Lung (tissue), 12 donors: ENCODE data around the gene HDLBP. TPM values are rescaled to one million over a fixed set of nuclear protein-coding genes. Genes with fewer than 3 reads are reported as not detected.

Experiments
- ATAC-seq: fragments of 200-7000 bp; cut with Tn5 transposase; one replicate; pipeline ENCODE4 v1.9.1; 2020; ENCODE audit warnings: moderate number of reproducible peaks; ENCODE audit not compliant: insufficient read depth, low FRiP score
- DNase-seq, 3 donors: peaks; one replicate each; pipeline ENCODE4 v3.0.0-alpha.2; 2013 to 2017
- H3K27ac ChIP-seq, 2 donors: one replicate each; pipeline ENCODE4 v1.5.1; 2013; ENCODE audit warnings: mild to moderate bottlenecking in 2 of 2, moderate library complexity in 2 of 2, control low read depth in 1 of 2, inconsistent platforms in 1 of 2, low read depth in 1 of 2, low read length in 1 of 2
- H3K27me3 ChIP-seq, 3 donors: one replicate each; pipeline ENCODE4 v1.5.1; 2013; ENCODE audit warnings: low read length in 2 of 3; ENCODE audit not compliant: control insufficient read depth in 3 of 3, insufficient read depth in 3 of 3
- H3K36me3 ChIP-seq, 4 donors: one replicate each; pipeline ENCODE4 v1.5.1; 2013; ENCODE audit warnings: low read length in 4 of 4, mild to moderate bottlenecking in 1 of 4, moderate library complexity in 1 of 4; ENCODE audit not compliant: control insufficient read depth in 4 of 4, insufficient read depth in 4 of 4
- H3K4me1 ChIP-seq, 5 donors: one replicate each; pipeline ENCODE4 v1.5.1; 2013; ENCODE audit warnings: low read length in 5 of 5, mild to moderate bottlenecking in 2 of 5, moderate library complexity in 1 of 5; ENCODE audit not compliant: control insufficient read depth in 5 of 5, insufficient read depth in 5 of 5
- H3K4me3 ChIP-seq: one replicate; pipeline ENCODE4 v1.5.1; 2013; ENCODE audit warnings: mild to moderate bottlenecking, control low read depth, moderate library complexity
- H3K9ac ChIP-seq, 2 donors: one replicate each; pipeline ENCODE4 v1.5.1; 2013; ENCODE audit warnings: low read length in 2 of 2, control low read depth in 1 of 2; ENCODE audit not compliant: insufficient read depth in 1 of 2
- H3K9me3 ChIP-seq, 4 donors: one replicate each; pipeline ENCODE4 v1.5.1; 2013; ENCODE audit warnings: low read length in 3 of 4, mild to moderate bottlenecking in 1 of 4, moderate library complexity in 1 of 4; ENCODE audit not compliant: control insufficient read depth in 4 of 4, insufficient read depth in 3 of 4
- WGBS, 2 donors: extraction: QIAGEN DNeasy Blood & Tissue Kit; methylation state at CpG; one replicate each; pipeline ENCODE4 v1.1.7; 2013; 5-methylcytosine and 5-hydroxymethylcytosine counted together
- polyA plus RNA-seq, 2 donors: library from polyadenylated mRNA; stranded (reverse); fragments of 200-250 nt; gene quantifications; one replicate each; pipeline ENCODE4 v1.2.1, GENCODE V29; 2013
- total RNA-seq, 2 donors: library from RNA; depleted of rRNA in 1 of 2; stranded (reverse); fragments of >200 nt in 1 of 2; gene quantifications; one replicate each; pipeline ENCODE4 v1.2.1, GENCODE V29; 2014 to 2021
- TF ChIP-seq, protein P1 (sequence below): IDR thresholded peaks from 2 replicates; pipeline ENCODE4 v1.5.1; 2012; ENCODE audit warnings: mild to moderate bottlenecking; ENCODE audit errors: control extremely low read depth, extremely low read depth
- donor health status: control.
- donor health status: control.
- donor health status: Bipolar disorder and iron deficiency.
- donor health status: healthy.
- donor health status: DM: yes; HTN: yes; CAD: no.

The HDLBP gene
- total and polyA plus RNA-seq, 4 donors: 165 to 595 (median 316) TPM

GRCh38 chr2:241249654-241250053 is 65.8 kb downstream of the HDLBP start:
- TF ChIP-seq, protein P1, sequence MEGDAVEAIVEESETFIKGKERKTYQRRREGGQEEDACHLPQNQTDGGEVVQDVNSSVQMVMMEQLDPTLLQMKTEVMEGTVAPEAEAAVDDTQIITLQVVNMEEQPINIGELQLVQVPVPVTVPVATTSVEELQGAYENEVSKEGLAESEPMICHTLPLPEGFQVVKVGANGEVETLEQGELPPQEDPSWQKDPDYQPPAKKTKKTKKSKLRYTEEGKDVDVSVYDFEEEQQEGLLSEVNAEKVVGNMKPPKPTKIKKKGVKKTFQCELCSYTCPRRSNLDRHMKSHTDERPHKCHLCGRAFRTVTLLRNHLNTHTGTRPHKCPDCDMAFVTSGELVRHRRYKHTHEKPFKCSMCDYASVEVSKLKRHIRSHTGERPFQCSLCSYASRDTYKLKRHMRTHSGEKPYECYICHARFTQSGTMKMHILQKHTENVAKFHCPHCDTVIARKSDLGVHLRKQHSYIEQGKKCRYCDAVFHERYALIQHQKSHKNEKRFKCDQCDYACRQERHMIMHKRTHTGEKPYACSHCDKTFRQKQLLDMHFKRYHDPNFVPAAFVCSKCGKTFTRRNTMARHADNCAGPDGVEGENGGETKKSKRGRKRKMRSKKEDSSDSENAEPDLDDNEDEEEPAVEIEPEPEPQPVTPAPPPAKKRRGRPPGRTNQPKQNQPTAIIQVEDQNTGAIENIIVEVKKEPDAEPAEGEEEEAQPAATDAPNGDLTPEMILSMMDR: no peak
- Histone ChIP-seq H3K4me3 (no peak overlapping the region), H3K27ac (no peak overlapping the region), H3K4me1 (no peaks in the 10 kb centered on the region), H3K36me3 (peaks cover 62 to 77% (median 72%) of the 10 kb centered on the region in 4 donors), H3K9me3 (no peaks in the 10 kb centered on the region), H3K9ac (no peak overlapping the region), H3K27me3 (no peaks in the 10 kb centered on the region)
- 96 to 97% methylated on average over 14 of the region's 14 CpGs for WGBS, 2 donors
- DNase-seq (no peak), ATAC-seq (no peak)

DNA sequence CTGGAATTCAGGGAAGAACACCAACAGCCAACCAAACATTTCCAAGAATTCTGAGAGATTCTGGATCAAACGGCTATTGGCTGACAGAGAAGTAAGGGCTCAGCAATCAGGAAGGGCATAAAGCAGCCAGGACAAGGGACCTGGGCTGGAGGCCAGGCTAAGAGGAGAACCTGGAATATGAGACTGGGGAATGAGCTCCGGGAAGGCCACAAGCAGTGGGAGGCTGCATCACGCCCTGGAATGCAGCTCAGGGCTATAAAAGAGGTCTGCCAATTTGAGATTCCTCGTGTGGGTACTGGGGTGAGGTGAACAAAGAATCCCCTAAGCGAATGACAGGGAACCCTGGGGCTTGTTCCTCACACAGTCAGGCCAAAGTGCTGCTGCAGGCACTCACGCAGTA is 66.6 kb downstream of the HDLBP start:
- no peak overlapping the region for H3K9ac ChIP-seq
- ATAC-seq (no peak), DNase-seq (no peak)
- 85 to 91% methylated on average over 6 of the region's 6 CpGs for WGBS, 2 donors
- no peaks in the 10 kb centered on the region for H3K9me3 ChIP-seq
- H3K4me3 ChIP-seq: no peak overlapping the region
- TF ChIP-seq, protein P1: no peak
- no peaks in the 10 kb centered on the region for H3K4me1 ChIP-seq
- peaks cover 66 to 80% (median 73%) of the 10 kb centered on the region in 4 donors for H3K36me3 ChIP-seq
- H3K27ac ChIP-seq: no peak overlapping the region
- H3K27me3 ChIP-seq: no peaks in the 10 kb centered on the region

- ATAC-seq: no peak
- H3K4me3 ChIP-seq: no peak overlapping the region
- TF ChIP-seq, protein P1: no peak
- H3K4me1 ChIP-seq: no peaks in the 10 kb centered on the region
- H3K27ac ChIP-seq: no peak overlapping the region
- H3K9me3 ChIP-seq: no peaks in the 10 kb centered on the region
- 93 to 95% methylated on average over 11 of the region's 11 CpGs for WGBS, 2 donors
- DNase-seq: no peak
- no peaks in the 10 kb centered on the region for H3K27me3 ChIP-seq
- peaks cover 63 to 76% (median 71%) of the 10 kb centered on the region in 4 donors for H3K36me3 ChIP-seq
- no peak overlapping the region for H3K9ac ChIP-seq
Measured at GRCh38 chr2:241248289-241248688, 67.2 kb downstream of the HDLBP start.

GRCh38 chr2:241244368-241244767 is 71.1 kb downstream of the HDLBP start:
- Histone ChIP-seq H3K36me3 (peaks cover 62 to 73% (median 69%) of the 10 kb centered on the region in 4 donors), H3K9ac (no peak overlapping the region), H3K9me3 (no peaks in the 10 kb centered on the region), H3K27me3 (no peaks in the 10 kb centered on the region), H3K4me3 (no peak overlapping the region), H3K27ac (no peak overlapping the region), H3K4me1 (no peaks in the 10 kb centered on the region)
- DNase-seq (no peak), ATAC-seq (no peak)
- 97 to 99% methylated on average over 6 of the region's 6 CpGs for WGBS, 2 donors
- TF ChIP-seq, protein P1: no peak
